GM19193 (cell line): Measurements from ENCODE around the gene KRI1.

Experiments used
- POLR2A ChIP-seq: IDR thresholded peaks from 4 replicates; pipeline ENCODE4 v1.6.1; 2011; ENCODE audit not compliant: insufficient read depth, insufficient read length; ENCODE audit errors: extremely low read depth

The KRI1 gene

DNA sequence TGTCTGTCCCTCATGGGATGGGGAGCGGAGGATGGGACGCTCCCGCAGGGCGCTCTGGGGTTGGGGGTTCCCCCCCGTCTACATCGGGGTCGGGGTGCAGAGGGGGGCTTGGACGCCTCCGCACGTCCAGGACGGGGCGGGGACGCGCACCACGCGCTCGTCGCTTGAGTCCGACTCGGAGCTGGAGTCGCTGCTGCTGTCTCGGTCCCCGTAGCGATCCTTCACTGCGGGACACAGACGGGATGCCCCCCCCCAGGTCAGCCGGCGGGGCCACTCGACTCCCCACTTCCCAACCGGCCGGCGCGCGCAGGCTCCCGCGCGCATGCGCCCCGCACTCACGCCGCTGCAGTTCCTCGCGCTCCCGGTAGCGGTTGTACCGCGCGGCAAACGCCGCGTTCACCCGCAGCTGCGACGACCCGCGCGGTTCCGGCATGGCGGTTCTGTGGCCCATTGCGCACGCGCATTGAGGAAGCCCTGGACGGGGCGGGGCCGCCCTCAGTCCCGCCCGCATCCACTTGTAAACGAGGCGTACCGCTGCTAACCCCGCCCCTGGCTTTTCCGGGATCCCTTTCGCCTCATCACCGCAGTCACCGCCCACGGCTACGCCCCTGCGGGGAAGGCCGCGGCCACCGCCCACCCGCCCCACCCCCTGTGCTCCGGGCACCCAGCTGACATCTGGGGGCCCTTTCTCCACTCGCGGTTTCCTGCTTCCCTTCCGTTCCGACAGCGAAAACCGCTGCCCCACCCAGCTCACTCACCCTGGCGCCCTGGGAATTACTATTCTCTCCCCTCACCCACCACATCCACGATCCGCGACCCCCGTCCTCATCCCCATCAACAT lies at the start of gene KRI1:
Gene KRI1 (minus strand): TSS at position 444 of the 841 bp plus-strand sequence. CDS start 11 bp downstream, at position 433.
- TF ChIP-seq POLR2A: peak; percentile 75

DNA sequence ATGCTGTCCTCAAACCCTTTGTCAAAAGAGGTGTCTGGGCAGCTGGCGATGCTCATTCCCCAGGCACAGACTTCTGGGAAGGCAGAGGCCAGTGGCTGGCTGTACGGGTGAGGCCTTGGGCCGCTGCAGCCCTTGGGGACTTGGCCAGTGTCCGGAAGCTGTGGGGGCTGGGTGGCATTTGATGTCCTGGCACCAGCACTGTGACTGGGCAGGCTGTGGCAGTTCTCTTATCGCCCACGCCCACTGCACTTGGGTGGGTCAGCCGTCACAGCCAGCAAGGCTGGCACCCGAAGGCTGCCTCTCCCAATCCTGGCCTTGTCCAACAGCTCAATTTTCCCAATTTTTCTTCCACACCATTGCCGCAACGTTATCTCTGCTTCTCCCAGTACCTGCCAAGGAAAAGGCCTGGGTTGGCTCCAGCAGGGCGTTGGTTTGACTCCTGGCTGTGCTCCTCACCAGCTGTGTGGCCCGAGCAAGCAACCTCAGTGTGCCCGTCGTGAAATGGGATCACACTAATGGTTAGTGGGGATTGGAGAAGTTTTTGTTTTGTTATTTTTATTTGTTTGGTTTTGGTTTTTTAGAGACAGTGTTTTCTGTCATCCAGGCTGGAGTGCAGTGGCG lies 46.8 kb upstream of the KRI1 start:
- TF ChIP-seq POLR2A: no peak

DNA sequence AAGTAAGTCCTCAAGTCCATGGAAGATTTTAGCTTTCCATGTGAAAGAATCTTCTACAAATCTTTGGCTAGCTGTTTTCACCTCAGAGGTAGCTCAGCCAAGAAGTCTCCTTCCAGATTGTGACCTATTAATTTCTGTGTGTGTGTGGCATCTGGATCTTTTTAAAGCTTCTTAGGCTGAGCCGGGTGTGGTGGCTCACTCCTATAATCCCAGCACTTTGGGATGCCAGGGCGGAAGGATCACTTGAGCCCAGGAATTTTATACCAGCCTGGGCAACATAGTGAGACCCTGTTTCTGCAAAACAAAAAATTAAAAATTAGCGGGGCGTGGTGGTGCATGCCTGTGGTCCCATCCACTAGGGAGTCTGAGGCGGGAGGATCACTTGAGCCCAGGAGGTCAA lies 46.1 kb upstream of the KRI1 start:
- no peak for TF ChIP-seq POLR2A

DNA sequence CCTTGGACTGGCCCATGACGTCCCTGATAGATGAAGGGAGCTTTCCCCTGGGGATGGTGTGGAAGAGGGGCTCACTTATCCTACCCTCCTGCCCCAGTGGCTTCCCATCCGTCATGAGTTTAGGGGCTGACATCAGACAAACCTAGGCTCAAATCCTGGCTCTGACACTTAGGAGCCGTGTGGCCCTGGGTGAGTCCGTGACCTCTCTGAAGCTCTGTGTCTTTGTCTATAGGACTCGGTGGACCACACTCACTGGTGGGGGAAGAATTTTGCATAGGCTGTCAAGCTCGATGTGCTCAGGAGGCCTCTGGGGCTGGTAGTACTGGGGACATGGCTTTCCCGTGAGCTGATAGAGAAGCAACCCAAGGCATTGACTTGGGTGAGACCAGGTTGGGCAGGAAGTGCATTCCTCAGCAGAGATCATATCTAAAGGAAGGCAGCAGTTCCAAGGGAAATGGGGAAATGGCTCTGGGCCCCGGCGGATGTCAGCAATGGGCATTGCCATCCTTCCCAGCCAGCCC lies 38.7 kb upstream of the KRI1 start:
- peak; percentile 62 for TF ChIP-seq POLR2A

DNA sequence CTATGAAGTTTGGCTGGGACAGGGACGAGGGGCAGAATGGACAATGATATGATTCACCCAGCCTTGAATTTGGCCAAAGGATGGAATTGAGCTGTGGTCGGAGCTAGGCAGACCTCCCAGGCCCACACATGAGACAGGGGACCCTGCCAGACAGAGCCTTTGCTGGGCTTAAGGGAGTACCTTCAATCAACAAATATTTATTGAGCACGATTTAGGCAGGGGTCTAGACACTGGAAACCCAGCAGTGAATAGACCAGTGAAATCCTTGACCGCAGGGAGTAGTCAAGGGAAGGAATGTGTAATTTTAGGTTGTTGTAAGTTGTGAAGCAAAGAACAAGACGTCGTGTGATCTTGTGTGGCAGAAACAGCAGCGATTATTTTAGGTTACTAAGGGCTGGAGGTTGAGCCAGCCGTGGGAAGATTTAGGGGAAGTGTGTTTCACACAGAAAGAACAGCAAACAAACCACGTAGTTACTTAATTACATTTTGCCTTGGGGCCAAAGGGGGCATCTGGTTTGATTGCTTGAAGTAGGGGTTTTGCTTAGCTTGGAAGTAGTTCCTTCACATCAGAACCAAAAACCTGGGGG lies 38.2 kb upstream of the KRI1 start:
- TF ChIP-seq POLR2A: no peak

DNA sequence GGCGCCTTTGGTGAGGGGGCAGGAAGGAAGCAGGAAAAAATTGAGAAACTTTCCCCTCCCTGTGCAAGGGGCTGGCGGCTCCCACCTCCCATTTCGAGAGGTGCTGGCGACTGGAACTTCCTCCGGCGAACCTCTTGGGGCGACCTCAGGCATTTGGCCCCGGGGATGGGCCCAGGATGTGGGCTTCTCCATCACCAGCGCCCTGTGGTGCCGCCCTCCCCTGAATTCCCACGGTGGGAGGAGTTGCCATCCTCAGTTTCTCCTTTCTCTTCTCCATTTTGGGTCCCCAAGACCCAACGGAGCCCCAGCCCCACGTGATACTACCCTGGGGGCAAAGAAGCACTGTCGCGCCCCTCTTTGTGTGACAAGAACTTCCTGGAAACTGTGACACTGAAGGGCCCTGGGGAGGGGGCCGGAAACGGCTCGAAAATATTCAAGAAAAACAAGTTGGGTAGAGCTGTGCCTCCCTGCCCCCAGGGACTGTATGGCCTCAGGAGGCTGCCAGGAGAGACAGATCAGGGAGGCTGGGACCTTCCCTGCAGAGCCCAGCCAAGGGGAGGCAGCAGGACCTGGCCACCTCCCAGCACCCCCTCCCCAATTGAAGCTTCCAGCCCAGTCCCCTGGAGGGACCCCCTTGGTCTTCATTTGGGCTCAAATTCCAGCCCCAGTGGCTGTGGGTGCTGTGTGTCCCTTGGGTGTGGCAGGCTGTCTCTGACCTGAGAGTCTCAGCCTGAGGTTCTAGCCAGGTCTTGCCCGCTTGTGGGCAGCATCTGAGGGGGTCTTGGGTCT lies 37.5 kb upstream of the KRI1 start:
- no peak for TF ChIP-seq POLR2A

DNA sequence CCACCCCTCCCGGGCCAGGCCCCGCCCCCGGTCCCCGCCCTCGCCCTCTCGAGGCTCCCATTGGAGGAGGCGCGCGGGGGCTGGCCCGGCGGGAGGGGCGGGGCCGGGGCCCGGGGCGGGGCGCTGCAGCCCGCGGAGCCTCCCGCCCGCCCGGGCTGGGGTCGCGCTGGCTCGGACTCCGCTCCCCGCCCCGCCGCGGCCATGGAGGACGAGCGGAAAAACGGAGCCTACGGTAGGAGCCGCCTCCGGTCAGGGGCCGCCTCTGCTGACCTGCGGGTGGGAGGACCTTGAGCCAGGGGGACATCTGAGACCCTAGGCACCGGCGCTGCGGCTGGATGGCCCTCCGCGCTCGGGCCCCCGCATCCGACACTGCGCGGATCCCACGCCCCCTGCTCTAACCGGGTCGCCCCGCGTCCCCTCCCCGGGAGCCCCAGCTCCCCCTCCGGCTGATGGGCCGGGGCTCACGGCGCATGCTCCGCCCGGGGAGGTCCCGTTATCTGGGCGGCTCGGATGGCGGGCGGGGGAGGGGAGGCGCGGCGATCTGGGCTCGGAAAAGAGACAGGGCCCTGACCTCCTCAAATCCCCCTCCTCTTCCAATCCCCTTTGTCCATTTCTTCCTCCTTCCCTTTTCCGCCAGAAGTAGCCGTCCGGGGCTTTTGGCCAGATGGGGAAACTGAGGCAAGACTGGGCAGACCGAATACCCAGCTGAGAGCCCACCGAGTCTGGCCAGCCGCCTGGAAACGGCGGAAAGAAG lies 36.7 kb upstream of the KRI1 start:
- TF ChIP-seq POLR2A: peak; percentile 54

DNA sequence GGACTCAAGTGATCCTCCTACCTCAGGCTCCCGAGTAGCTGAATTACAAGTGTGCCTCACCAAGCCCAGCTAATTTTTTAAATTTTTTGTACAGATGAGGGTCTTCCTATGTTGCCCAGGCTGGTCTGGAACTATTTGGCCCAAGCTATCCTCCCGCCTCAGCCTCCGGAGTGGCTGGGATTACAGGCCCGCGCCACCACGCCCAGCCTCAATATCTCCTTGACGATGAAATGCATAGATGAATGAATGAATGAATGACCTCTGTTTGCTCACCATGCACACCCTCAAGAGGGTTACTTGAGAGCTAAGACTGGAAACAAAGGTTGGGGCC lies 36.2 kb upstream of the KRI1 start:
- TF ChIP-seq POLR2A: no peak

DNA sequence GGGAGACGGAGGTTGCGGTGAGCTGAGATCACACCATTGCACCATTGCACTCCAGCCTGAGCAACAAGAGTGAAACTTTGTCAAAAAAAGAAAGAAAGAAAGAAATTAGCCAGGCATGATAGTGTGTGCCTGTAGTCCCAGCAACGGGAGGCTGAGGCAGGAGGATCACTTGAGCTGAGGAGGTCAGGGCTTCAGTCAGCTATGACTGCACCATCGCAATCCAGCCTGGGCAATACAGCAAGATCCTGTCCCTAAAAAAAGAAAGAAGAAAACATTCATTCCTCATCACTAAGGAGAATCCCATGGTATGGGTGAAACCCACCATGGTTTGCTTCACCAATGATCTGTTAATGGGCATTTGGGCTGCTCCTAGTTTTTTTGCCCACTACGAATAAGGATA lies 34.3 kb upstream of the KRI1 start:
- no peak for TF ChIP-seq POLR2A

DNA sequence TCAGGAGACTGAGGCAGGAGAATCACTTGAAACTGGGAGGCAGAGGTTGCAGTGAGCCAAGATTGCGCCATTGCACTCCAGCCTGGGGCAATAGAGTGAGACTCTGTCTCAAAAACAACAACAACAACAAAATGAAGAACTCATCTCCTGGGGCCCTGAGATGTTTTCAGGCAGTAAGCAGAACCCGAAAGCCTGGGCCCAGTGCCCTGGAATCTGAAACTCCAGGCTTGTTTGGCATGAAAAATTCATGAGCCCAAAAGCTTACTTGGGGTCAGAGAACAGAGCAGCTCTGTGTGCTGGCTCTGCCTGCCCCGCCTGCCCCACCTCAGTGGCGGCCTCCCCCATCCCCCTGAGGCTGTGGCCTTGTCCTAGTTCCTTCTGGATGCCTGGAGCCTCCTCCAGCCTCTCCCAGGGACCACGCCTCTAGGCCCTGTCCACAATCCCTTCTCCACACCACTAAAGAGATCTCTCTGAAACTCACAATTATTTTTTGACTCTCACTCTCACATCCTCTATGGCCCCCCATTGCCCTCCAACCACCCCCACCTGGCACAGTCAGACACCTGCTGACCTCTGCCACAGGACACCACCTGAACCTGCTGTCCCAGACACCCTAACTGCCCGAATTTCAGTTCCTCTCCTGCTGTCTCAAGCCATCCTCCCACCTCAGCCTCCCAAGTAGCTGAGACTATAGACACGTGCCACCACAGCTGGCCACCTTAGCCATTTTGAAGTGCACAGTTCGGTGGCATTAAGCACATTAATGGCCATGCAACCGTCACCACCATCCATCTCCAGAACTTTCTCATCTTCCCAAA lies 28.2 kb upstream of the KRI1 start:
- TF ChIP-seq POLR2A: no peak

DNA sequence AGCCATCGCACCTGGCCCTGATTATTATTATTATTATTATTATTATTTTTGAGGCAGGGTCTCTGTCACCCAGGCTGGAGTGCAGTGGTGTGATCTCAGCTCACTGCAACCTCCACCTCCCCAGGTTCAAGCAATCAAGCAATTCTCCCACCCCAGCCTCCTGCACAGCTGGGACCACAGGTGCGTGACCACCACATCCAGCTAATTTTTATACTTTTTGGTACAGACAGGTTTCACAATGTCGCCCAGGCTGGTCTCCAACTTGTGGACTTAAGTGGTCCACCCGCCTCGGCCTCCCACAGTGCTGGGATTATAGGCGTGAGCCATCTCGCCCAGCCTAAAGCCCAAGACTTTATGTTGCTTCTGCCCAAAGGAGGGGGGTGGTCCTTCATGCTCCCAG lies 27.3 kb upstream of the KRI1 start:
- TF ChIP-seq POLR2A: no peak

DNA sequence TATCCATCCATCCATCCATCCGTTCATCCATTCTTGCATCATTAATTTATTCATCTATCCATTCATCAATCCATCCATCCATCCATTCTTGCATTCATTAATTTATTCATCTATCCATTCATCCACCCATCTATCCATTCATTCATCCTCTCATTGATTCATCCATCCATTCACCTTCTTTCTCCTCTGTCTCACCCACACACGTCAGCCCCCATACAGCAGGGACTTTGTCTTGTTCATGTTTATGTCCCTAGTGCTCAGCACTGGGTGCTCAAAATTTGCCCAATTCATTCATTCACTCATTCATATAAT lies 22.0 kb upstream of the KRI1 start:
- TF ChIP-seq POLR2A: no peak

DNA sequence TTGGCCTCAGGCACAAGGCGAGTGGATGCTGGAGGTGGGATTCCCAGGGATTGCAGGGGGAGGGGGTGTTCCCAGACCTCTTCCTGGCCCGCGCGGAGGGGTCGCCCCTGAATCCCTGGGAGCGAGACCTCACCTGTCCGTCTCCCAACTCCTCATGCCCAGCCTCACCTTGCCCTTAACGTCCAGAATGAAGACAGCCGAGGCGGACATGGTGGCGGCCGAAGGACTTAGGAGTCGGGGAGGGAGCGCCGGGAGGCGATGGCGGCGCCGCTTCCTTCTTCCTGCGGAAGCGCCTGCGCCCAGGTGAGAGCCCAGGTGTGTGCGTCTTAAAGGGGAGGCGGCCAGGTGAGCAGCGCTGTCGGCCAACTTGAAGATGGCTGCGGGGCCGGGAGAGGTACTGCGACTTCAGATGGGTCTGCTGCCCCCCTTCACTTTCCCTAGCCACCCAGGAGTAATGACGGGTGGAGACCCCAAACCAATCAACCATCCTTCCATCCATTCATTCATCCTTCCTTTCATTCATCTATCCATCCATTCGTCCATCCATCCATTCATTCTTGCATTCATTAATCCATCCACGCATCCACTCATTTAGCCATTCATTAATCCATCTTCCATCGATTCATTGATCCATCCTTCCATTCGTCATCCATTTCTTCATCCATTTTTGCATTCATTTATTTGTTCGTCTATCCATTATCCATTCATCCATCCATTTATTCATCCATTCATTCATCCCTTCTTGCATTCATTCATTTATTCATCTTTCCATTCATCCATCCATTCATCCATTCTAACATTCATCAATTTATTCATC lies 21.4 kb upstream of the KRI1 start, which contains the start of gene AP1M2:
Gene AP1M2 (minus strand): TSS at position 291 of the 817 bp plus-strand sequence. CDS start 81 bp downstream, at position 210.
- no peak for TF ChIP-seq POLR2A
